ENCODE data around the gene RET. TPM values are rescaled to one million over a fixed set of nuclear protein-coding genes. Genes with fewer than 3 reads are reported as not detected.
A peak's percentile ranks its signal among the peaks of the same experiment; 100 is the strongest.

The RET gene
- total RNA-seq, 4 donors from 2014 or later: 0.51 to 1.2 (median 0.62) TPM

DNA sequence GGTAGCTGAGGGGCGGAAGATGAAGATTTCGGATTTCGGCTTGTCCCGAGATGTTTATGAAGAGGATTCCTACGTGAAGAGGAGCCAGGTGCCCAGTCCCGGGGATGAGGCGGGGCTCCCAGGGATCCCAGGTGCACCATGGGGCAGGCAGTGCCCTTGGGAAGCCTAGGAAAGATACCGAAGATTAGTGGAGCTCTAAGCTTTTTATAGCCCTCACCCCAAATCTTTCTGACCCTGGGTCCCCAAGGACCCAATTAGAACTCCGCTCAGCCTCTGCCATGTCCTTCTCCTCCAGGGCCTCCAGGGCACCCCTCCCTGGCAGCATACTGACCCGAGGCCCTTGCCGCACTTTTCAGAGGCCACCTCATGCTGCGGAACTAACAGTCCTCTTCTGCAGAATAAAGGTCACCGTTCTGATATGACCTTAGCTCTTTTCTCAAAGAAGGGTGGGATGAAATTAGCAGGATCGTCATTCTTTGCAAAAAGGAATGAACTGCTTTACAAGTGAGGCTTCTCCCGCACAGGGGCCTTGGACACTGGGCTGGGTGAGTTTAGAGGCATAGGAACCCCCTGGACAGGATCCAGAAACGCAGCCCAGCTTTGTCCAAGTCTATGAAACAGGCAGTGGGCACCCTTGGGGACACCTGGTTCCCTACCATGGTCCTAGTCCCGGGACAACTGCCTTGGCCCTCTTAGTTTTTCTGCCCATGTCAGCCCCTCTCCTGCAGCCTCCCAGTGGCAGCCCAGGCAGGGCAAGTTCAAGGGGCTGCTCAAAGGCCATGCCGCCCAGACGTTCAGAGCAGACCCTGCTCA, 43.5 kb downstream of the RET start:
- TF ChIP-seq, protein P1, sequence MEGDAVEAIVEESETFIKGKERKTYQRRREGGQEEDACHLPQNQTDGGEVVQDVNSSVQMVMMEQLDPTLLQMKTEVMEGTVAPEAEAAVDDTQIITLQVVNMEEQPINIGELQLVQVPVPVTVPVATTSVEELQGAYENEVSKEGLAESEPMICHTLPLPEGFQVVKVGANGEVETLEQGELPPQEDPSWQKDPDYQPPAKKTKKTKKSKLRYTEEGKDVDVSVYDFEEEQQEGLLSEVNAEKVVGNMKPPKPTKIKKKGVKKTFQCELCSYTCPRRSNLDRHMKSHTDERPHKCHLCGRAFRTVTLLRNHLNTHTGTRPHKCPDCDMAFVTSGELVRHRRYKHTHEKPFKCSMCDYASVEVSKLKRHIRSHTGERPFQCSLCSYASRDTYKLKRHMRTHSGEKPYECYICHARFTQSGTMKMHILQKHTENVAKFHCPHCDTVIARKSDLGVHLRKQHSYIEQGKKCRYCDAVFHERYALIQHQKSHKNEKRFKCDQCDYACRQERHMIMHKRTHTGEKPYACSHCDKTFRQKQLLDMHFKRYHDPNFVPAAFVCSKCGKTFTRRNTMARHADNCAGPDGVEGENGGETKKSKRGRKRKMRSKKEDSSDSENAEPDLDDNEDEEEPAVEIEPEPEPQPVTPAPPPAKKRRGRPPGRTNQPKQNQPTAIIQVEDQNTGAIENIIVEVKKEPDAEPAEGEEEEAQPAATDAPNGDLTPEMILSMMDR (IDR thresholded peaks at IDR 0.05 in 4 of 5, conservative IDR thresholded peaks at IDR 0.05 in 1 of 5): no peak
- TF ChIP-seq POLR2A (IDR thresholded peaks at IDR 0.05): no peak
- Histone ChIP-seq H3K36me3 (no peaks in the 10 kb centered on the region), H3K4me1 (no peaks in the 10 kb centered on the region), H3K27ac (no peak overlapping the region), H3K27me3 (no peaks in the 10 kb centered on the region), H3K9me3 (no peaks in the 10 kb centered on the region), H3K4me3 (no peak overlapping the region)
- intact Hi-C loops (cut with DNase I; ENCODE audit: low total_unique reads) (no loop called here), in situ Hi-C loops (cut with MboI; ENCODE audit: low sequenced_read_pairs in 4 of 4) (loop anchor here in 1 of 4 donors (25.0 kb wide), 2 partner anchors 258 to 358 kb away; no protein-coding TSS in a partner anchor)
- DNase-seq (no peak), ATAC-seq (no peak)

DNA sequence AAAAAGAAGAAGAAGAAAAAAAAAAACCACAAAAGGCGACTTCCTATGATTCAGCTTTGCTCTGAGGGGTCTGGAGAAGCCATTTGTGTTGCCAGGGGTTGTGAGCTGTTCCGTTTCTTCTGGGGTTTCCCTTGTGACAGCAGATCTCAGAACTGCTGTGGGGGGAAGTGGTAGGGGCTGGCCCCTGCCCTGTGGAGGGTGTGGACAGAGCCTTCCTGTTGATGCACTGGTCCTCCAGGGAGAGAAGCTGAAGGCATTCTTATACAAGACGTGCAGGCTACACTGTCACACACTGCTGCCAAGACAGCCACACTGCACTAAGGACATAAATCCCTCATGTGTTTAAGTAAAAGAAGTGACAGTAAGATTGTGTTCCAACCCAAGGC, 44.1 kb downstream of the RET start:
- no peaks in the 10 kb centered on the region for H3K36me3 ChIP-seq
- intact Hi-C loops (cut with DNase I; ENCODE audit: low total_unique reads) (no loop called here), in situ Hi-C loops (cut with MboI; ENCODE audit: low sequenced_read_pairs in 4 of 4) (loop anchor here in 1 of 4 donors (25.0 kb wide), 2 partner anchors 259 to 359 kb away; no protein-coding TSS in a partner anchor)
- no peaks in the 10 kb centered on the region for H3K4me1 ChIP-seq
- TF ChIP-seq, protein P1 (IDR thresholded peaks at IDR 0.05 in 4 of 5, conservative IDR thresholded peaks at IDR 0.05 in 1 of 5): no peak
- TF ChIP-seq POLR2A (IDR thresholded peaks at IDR 0.05): no peak
- no peaks in the 10 kb centered on the region for H3K27me3 ChIP-seq
- no peaks in the 10 kb centered on the region for H3K9me3 ChIP-seq
- no peak overlapping the region for H3K27ac ChIP-seq
- no peak overlapping the region for H3K4me3 ChIP-seq
- DNase-seq (peak in 1 of 2 donors; percentile 40), ATAC-seq (peak in 1 of 2 donors; percentile 44)

DNA sequence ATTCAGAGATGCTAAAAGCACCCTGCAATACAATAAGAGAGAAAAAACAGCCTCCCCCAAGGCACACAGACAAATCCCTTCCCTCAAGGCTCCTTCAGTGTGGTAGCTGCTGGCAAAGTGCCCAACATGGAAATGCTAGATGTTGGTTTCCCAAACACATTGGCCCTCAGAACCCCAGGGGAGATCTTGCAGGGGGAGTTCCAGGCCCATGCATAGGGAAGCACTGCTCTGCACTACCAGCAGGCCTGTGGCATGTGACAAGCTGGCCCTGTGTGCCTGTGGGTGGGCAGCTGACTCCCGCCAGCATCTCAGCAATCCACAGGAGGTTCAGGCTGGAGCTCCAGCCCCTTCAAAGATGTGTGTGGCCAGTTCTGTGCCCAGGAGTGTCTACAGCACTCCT, 44.6 kb downstream of the RET start:
- intact Hi-C loops (cut with DNase I; ENCODE audit: low total_unique reads): no loop called here
- no peaks in the 10 kb centered on the region for H3K27me3 ChIP-seq
- no peak for TF ChIP-seq POLR2A (IDR thresholded peaks at IDR 0.05)
- TF ChIP-seq, protein P1 (IDR thresholded peaks at IDR 0.05 in 4 of 5, conservative IDR thresholded peaks at IDR 0.05 in 1 of 5): no peak
- ATAC-seq (no peak), DNase-seq (no peak)
- H3K4me1 ChIP-seq: no peaks in the 10 kb centered on the region
- no peaks in the 10 kb centered on the region for H3K36me3 ChIP-seq
- no peak overlapping the region for H3K27ac ChIP-seq
- H3K9me3 ChIP-seq: no peaks in the 10 kb centered on the region
- no peak overlapping the region for H3K4me3 ChIP-seq
- in situ Hi-C loops (cut with MboI; ENCODE audit: low sequenced_read_pairs in 4 of 4): loop anchor here in 1 of 4 donors (25.0 kb wide), 2 partner anchors 259 to 359 kb away; no protein-coding TSS in a partner anchor

DNA sequence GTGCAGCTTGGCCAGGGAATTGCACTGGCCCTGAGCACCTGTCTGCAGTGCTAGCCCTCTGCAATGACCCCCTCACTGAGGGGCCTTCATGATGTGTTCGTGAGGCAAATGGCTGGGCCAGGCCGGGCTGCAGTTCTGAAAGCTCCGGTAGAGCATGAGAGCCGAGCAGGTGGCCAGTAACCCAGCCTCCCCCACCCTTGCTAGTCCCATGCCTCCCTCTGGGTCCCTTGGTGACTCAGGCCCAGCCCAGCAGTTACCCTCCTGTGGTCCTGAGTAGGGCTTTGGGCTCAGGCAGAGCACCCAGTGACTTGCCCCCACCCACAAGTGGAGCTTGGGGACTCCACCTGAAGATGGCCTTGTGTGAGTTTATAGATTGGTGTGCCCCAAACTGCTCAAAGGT, 45.2 kb downstream of the RET start:
- H3K36me3 ChIP-seq: no peaks in the 10 kb centered on the region
- no peak for ATAC-seq
- no peaks in the 10 kb centered on the region for H3K27me3 ChIP-seq
- no peaks in the 10 kb centered on the region for H3K9me3 ChIP-seq
- in situ Hi-C loops (cut with MboI; ENCODE audit: low sequenced_read_pairs in 4 of 4) (loop anchor here in 1 of 4 donors (25.0 kb wide), 2 partner anchors 260 to 360 kb away; no protein-coding TSS in a partner anchor), intact Hi-C loops (cut with DNase I; ENCODE audit: low total_unique reads) (no loop called here)
- no peak overlapping the region for H3K4me3 ChIP-seq
- DNase-seq: no peak
- H3K27ac ChIP-seq: no peak overlapping the region
- H3K4me1 ChIP-seq: no peaks in the 10 kb centered on the region
- TF ChIP-seq, protein P1 (IDR thresholded peaks at IDR 0.05 in 4 of 5, conservative IDR thresholded peaks at IDR 0.05 in 1 of 5): no peak
